DOHH2 (cell line): ENCODE data around the gene SRD5A1.

Source experiments
- CTCF ChIP-seq: fragments of 200-600 bp; sonication (generic); IDR thresholded peaks from one replicate; pipeline ENCODE4 v1.5.1; 2014; ENCODE audit warnings: antibody characterized with exemption, mild to moderate bottlenecking, low read depth, low read length; ENCODE audit not compliant: poor library complexity, severe bottlenecking
- EZH2phosphoT487 ChIP-seq: fragments of 200-600 bp; sonication (generic); IDR thresholded peaks from 2 replicates; pipeline ENCODE4 v1.6.1; 2017; ENCODE audit warnings: borderline replicate concordance, mild to moderate bottlenecking, antibody characterized with exemption, low read length, moderate library complexity, mixed read lengths

- TF ChIP-seq EZH2phosphoT487 (no peak), CTCF (no peak)
Measured at GRCh38 chr5:6633469-6634245, 417 bp downstream of the SRD5A1 start.
